HFFc6 (cell line): ENCODE results near the gene TMEM45A. TPM values are rescaled to one million over a fixed set of nuclear protein-coding genes. Genes with fewer than 3 reads are reported as not detected.
"Not testable (repeated sequence)": the region's sequence is repeated elsewhere in the genome, so short reads cannot be mapped to it uniquely, and the experiment has no call there.

ENCODE experiments used
- DNase-seq: peaks from one replicate; pipeline ENCODE4 v3.0.0-alpha.2; 2018
- H3K27ac Mint-ChIP-seq: 2 replicates; pipeline ENCODE4 v1.8.0; 2020; ENCODE audit warnings: mild to moderate bottlenecking, mixed read lengths
- H3K27me3 Mint-ChIP-seq: 2 replicates; pipeline ENCODE4 v1.8.0; 2021; ENCODE audit warnings: mild to moderate bottlenecking, moderate library complexity, mixed read lengths; ENCODE audit not compliant: insufficient read depth
- H3K36me3 Mint-ChIP-seq: 2 replicates; pipeline ENCODE4 v1.8.0; 2021; ENCODE audit warnings: low read depth, mixed read lengths
- H3K4me1 Mint-ChIP-seq: 2 replicates; pipeline ENCODE4 v1.8.0; 2020; ENCODE audit warnings: low read depth, mixed read lengths
- H3K4me3 Mint-ChIP-seq: 2 replicates; pipeline ENCODE4 v1.8.0; 2020; ENCODE audit warnings: mild to moderate bottlenecking, moderate library complexity, mixed read lengths
- H3K9me3 Mint-ChIP-seq: 2 replicates; pipeline ENCODE4 v1.8.0; 2020; ENCODE audit warnings: mild to moderate bottlenecking, mixed read lengths
- total RNA-seq, 6 experiments: library from RNA; stranded (reverse); fragmentation: NEBNext Ultra II Directional; extraction: Animal tissue kit (Norgen Biotek cat#: 25700); gene quantifications; 2 replicates in 1 of 6; 3 replicates in 5 of 6; pipeline ENCODE4 v1.2.3, GENCODE V29; 2021
- TF ChIP-seq, protein P1 (sequence below): fragments of 200-600 bp; sonication (generic); IDR thresholded peaks from 2 replicates; pipeline ENCODE4 v1.5.0; 2021; ENCODE audit warnings: antibody characterized with exemption, mild to moderate bottlenecking

The TMEM45A gene
- total RNA-seq, 6 experiments from 2014 or later, result 25.2 to 44.1 (median 28.5) TPM

- Mint-ChIP-seq H3K36me3 (peaks cover 19% of the 10 kb centered on the region), H3K27ac (no peak overlapping the region), H3K27me3 (no peaks in the 10 kb centered on the region), H3K4me3 (no peak overlapping the region), H3K4me1 (peaks cover 27% of the 10 kb centered on the region), H3K9me3 (no peaks in the 10 kb centered on the region)
- peak; percentile 17 for DNase-seq
- TF ChIP-seq, protein P1, sequence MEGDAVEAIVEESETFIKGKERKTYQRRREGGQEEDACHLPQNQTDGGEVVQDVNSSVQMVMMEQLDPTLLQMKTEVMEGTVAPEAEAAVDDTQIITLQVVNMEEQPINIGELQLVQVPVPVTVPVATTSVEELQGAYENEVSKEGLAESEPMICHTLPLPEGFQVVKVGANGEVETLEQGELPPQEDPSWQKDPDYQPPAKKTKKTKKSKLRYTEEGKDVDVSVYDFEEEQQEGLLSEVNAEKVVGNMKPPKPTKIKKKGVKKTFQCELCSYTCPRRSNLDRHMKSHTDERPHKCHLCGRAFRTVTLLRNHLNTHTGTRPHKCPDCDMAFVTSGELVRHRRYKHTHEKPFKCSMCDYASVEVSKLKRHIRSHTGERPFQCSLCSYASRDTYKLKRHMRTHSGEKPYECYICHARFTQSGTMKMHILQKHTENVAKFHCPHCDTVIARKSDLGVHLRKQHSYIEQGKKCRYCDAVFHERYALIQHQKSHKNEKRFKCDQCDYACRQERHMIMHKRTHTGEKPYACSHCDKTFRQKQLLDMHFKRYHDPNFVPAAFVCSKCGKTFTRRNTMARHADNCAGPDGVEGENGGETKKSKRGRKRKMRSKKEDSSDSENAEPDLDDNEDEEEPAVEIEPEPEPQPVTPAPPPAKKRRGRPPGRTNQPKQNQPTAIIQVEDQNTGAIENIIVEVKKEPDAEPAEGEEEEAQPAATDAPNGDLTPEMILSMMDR, result no peak
These were observed 48.4 kb downstream of the TMEM45A start for GRCh38 chr3:100540791-100541334.

GRCh38 chr3:100541428-100541827, 49.0 kb downstream of the TMEM45A start:
- Mint-ChIP-seq H3K36me3 (peaks cover 19% of the 10 kb centered on the region), H3K4me1 (peaks cover 21% of the 10 kb centered on the region)
- not testable (repeated sequence) for H3K4me3 Mint-ChIP-seq, DNase-seq, H3K27ac Mint-ChIP-seq, H3K9me3 Mint-ChIP-seq, H3K27me3 Mint-ChIP-seq

DNA sequence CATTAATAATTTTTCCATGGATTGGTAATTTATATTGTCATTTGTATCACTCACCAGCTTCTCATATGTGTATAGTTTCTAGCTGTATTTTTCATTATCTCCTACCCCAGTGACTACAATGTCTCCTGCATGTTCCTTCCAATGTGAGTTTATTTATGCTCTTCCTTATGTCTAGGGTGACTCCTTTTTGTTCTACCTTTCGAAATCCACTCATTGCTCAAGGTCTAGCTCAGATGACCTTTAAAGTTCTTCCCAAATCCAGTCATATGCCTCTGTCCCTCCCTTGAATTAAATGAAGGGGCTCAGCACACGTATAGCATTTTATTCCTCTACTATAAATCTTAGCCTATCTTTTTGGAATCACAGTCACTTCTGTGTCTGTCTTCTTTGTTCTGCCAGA, 53.0 kb downstream of the TMEM45A start:
- TF ChIP-seq, protein P1, result no peak
- Mint-ChIP-seq H3K36me3 (peaks cover 13% of the 10 kb centered on the region; the same call in 1 of the 2 replicates), H3K4me1 (peaks cover 22% of the 10 kb centered on the region), H3K9me3 (no peaks in the 10 kb centered on the region), H3K27ac (no peak overlapping the region), H3K27me3 (no peaks in the 10 kb centered on the region), H3K4me3 (no peak overlapping the region)
- no peak for DNase-seq

GRCh38 chr3:100546020-100546744, 53.8 kb downstream of the TMEM45A start:
- Mint-ChIP-seq H3K4me3 (no peak overlapping the region), H3K27ac (no peak overlapping the region), H3K9me3 (no peaks in the 10 kb centered on the region), H3K27me3 (no peaks in the 10 kb centered on the region), H3K4me1 (peaks cover 20% of the 10 kb centered on the region), H3K36me3 (peaks cover 10% of the 10 kb centered on the region; the same call in 1 of the 2 replicates)
- TF ChIP-seq, protein P1, result no peak
- DNase-seq, result no peak

GRCh38 chr3:100548053-100548452, 55.6 kb downstream of the TMEM45A start:
- H3K4me3 Mint-ChIP-seq, result no peak overlapping the region
- no peaks in the 10 kb centered on the region for H3K27me3 Mint-ChIP-seq
- peaks cover 10% of the 10 kb centered on the region for H3K4me1 Mint-ChIP-seq
- H3K36me3 Mint-ChIP-seq, result no peaks in the 10 kb centered on the region
- no peak for DNase-seq
- H3K27ac Mint-ChIP-seq, result no peak overlapping the region
- no peaks in the 10 kb centered on the region for H3K9me3 Mint-ChIP-seq
- TF ChIP-seq, protein P1, result no peak

DNA sequence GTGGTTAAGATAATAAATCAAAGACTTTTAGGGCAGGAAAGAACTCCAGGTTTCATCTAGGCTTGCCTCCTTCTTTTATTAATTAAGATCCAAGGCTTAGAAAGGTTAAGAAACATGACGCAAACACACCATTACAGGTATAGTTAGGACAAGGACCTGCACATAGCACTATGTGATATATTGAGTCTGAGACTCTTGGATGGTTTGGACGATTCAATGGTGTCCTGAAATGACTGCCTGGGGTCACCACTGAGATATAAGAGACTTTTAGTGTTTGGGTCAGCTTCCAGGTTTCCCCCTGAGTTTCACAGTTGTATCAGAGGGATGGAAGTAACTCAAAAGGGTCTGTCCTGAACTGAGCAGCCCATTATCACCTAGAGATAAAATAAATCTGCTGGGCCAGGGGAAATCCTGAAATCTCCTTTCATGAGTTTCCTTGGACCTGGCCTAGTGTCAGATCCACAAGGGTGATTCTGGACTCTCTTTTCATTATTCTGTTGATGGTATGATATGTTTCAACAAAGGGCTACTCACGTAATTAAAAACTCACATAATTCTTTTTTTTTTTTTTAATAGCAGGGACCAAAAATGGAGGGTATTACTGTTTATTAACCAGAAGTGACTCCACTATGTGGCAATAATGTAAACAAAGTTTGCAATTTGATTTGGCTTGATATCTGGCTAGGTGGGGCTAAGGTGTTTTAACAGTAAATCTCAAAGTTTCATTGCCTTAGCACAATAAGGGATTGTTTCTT, 61.4 kb downstream of the TMEM45A start:
- Mint-ChIP-seq H3K4me3 (no peak overlapping the region), H3K36me3 (peaks cover 4% of the 10 kb centered on the region), H3K9me3 (no peaks in the 10 kb centered on the region), H3K27ac (no peak overlapping the region), H3K27me3 (peaks cover 2% of the 10 kb centered on the region; the same call in 1 of the 2 replicates), H3K4me1 (peaks cover 37% of the 10 kb centered on the region)
- no peak for DNase-seq
- TF ChIP-seq, protein P1, result no peak
